Measurements from ENCODE around the gene PLEKHM2.

PLEKHM2 gene

DNA sequence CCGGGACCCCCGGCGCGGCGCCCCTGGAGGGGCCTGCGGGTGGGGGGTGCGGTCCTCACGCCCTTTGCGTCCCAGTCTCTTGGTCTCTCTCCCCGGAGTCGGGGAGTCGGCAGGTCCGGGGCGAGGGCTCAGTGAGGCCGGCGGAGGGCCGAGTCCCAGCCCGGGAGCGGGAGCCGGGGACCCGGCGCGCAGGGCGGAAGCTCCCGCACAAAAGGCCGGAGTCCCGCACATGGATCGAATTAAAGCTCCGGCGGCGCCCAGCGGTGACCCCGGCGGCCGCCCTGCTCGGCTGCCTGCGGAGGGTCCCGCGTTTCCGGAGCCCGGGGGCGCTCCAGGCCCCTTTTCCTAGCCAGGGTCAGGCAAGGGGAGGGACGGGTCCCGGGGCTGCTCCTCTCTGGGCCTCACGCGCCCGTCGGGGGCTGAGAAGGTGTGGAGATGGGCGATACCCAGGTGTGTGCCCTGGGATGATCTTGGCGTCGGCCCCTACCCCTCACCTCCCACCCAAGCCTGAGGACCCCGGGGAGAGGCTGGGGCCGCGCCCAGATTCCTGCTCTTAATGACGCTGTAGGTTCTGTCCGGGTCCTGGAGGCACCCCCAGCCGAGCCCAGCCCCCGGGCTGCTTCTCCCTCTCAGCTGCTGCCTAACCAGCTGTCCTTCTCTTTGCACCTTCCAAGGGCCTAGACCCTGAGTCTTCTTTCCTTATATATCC is 75.0 kb downstream of the PLEKHM2 start:
- no peak for TF ChIP-seq CTCF (IDR thresholded peaks at IDR 0.05; ENCODE audit: borderline replicate concordance, control extremely low read depth, extremely low read depth, insufficient read depth, missing control alignments)
- in situ Hi-C loops (cut with MboI; ENCODE audit: low sequenced_read_pairs, unreplicated experiment), result no loop called here
- peak; percentile 66 for DNase-seq (ENCODE audit: low spot score)

DNA sequence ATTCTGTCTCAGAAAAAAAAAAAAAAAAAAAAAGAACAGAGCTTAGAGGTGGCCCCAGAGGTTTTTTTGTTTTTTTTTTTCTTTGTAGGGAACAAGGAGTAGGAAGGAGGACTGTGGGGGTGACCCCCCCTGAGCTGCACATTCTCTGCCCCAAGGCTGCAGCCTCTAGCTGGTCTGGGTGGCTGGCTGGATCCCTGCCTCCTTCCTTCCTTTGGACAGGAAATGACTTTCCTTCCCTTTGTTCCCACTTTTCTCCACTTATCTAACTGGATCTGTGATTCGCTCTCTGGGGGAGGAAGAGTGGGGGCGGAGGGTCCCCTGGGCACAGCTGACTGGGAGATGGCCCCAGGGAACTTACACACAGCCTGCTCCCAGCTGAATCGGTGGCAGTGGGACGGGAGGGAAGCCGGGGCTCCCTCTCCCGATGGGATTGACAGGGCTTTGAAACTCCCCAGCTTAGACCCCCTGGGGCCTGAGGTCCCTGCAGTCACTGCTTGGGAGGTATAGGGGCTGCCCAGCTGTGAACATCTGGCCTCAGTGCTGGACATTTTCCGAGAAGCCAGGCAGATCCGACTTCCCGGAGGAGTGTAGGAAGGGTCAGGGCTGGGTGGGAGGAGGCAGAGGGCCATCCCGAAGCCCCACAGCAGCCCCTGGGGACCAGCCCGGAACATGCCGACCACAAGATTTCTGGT is 76.5 kb downstream of the PLEKHM2 start:
- in situ Hi-C loops (cut with MboI; ENCODE audit: low sequenced_read_pairs, unreplicated experiment), result no loop called here
- DNase-seq (ENCODE audit: low spot score), result no peak

GRCh38 chr1:15761366-15762128 is 77.4 kb downstream of the PLEKHM2 start:
- in situ Hi-C loops (cut with MboI; ENCODE audit: low sequenced_read_pairs, unreplicated experiment), result no loop called here
- no peak for DNase-seq (ENCODE audit: low spot score)
- TF ChIP-seq CTCF (IDR thresholded peaks at IDR 0.05; ENCODE audit: borderline replicate concordance, control extremely low read depth, extremely low read depth, insufficient read depth, missing control alignments), result no peak

More for the DNA sequence above, 76.5 kb downstream of the PLEKHM2 start:
- TF ChIP-seq CTCF (IDR thresholded peaks at IDR 0.05; ENCODE audit: borderline replicate concordance, control extremely low read depth, extremely low read depth, insufficient read depth, missing control alignments), result no peak

GRCh38 chr1:15762546-15762945 is 78.4 kb downstream of the PLEKHM2 start:
- in situ Hi-C loops (cut with MboI; ENCODE audit: low sequenced_read_pairs, unreplicated experiment), result no loop called here
- DNase-seq (ENCODE audit: low spot score), result no peak

GRCh38 chr1:15764269-15764764 is 80.2 kb downstream of the PLEKHM2 start:
- no peak for TF ChIP-seq CTCF (IDR thresholded peaks at IDR 0.05; ENCODE audit: borderline replicate concordance, control extremely low read depth, extremely low read depth, insufficient read depth, missing control alignments)
- in situ Hi-C loops (cut with MboI; ENCODE audit: low sequenced_read_pairs, unreplicated experiment), result no loop called here
- DNase-seq (ENCODE audit: low spot score), result no peak

More at GRCh38 chr1:15762546-15762945, 78.4 kb downstream of the PLEKHM2 start:
- TF ChIP-seq CTCF (IDR thresholded peaks at IDR 0.05; ENCODE audit: borderline replicate concordance, control extremely low read depth, extremely low read depth, insufficient read depth, missing control alignments), result no peak

GRCh38 chr1:15764890-15765289 is 80.8 kb downstream of the PLEKHM2 start:
- no peak for DNase-seq (ENCODE audit: low spot score)
- in situ Hi-C loops (cut with MboI; ENCODE audit: low sequenced_read_pairs, unreplicated experiment), result no loop called here

More at GRCh38 chr1:15764890-15765289, 80.8 kb downstream of the PLEKHM2 start:
- no peak for TF ChIP-seq CTCF (IDR thresholded peaks at IDR 0.05; ENCODE audit: borderline replicate concordance, control extremely low read depth, extremely low read depth, insufficient read depth, missing control alignments)
